HEK293T (cell line): ENCODE results near the gene UMODL1.

ENCODE experiments used
- ARNT ChIP-seq: fragments of 450-650 bp; IDR thresholded peaks from 2 replicates; pipeline ENCODE4 v1.6.1; 2017; ENCODE audit warnings: mild to moderate bottlenecking
- BHLHE40 ChIP-seq: fragments of 450-650 bp; IDR thresholded peaks from 2 replicates; pipeline ENCODE4 v1.6.1; 2016; ENCODE audit warnings: mild to moderate bottlenecking, moderate library complexity, borderline replicate concordance
- ELF4 ChIP-seq: fragments of 450-650 bp; IDR thresholded peaks from 2 replicates; pipeline ENCODE4 v1.6.1; 2017; ENCODE audit warnings: antibody characterized with exemption
- FOXK2 ChIP-seq: fragments of 450-650 bp; IDR thresholded peaks from 2 replicates; pipeline ENCODE4 v1.6.1; 2016; ENCODE audit warnings: mild to moderate bottlenecking
- NFRKB ChIP-seq: fragments of 450-650 bp; IDR thresholded peaks from 2 replicates; pipeline ENCODE4 v1.6.1; 2016; ENCODE audit warnings: mild to moderate bottlenecking, moderate library complexity
- SUZ12 ChIP-seq: fragments of 450-650 bp; IDR thresholded peaks from 2 replicates; pipeline ENCODE4 v1.6.1; 2016; ENCODE audit warnings: mild to moderate bottlenecking

- TF ChIP-seq ARNT = no peak
- TF ChIP-seq NFRKB = no peak
- no peak for TF ChIP-seq BHLHE40
- no peak for TF ChIP-seq ELF4
- no peak for TF ChIP-seq SUZ12
- TF ChIP-seq FOXK2 = no peak
Observed at GRCh38 chr21:42153746-42154145, 82.6 kb downstream of the UMODL1 start.
